ENCODE measurements around the gene FARSA. TPM values are rescaled to one million over a fixed set of nuclear protein-coding genes. Genes with fewer than 3 reads are reported as not detected.

Gene FARSA
- total and polyA plus RNA-seq, 2 of the 8 experiments (the other 6 are each of a cell fraction or from before 2014, with no cell fraction given) = 61.0 to 103 TPM

DNA sequence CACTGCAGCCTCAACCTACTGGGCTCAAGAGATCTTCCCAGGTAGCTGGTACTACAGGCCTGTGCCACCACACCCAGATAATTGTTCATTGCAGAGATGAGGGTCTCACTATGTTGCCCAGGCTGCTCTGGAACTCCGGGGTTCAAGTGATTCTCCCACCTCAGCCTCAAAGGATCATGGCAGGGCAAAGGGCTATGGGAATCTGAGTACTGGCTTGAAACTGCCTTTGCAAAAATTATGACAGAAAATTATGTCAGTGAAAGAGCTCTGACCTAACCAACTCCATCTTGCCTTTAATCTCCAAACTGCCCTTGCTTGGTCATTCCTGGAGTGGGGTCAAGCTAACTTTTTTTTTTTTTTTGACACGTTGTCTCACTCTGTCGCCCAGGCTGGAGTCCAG lies 50.9 kb downstream of the FARSA start:
- Histone ChIP-seq H3K56ac (replicated peaks; ENCODE audit: insufficient read length, low read depth, low read length) (no peak overlapping the region), H3K14ac (ENCODE audit: insufficient read length) (no peak overlapping the region), H3K23ac (ENCODE audit: insufficient read length) (no peak overlapping the region), H4K8ac (ENCODE audit: extremely low read depth, insufficient read depth, low read length) (no peak overlapping the region; the same call in 1 of the 2 replicates), H2BK12ac (ENCODE audit: low read depth, low read length) (0 out of 2 replicates have a peak overlapping the region, but pooled peaks have one; percentile 4), H3K27me3 (replicated peaks in 1 of 4; ENCODE audit: control insufficient read depth in 3 of 4, extremely low read depth in 1 of 4, insufficient read depth in 3 of 4, low read length in 3 of 4) (peaks cover 0 to 9% (median 4%) of the 10 kb centered on the region in 4 experiments; a peak in 4 of 7 replicates), H2BK15ac (ENCODE audit: low read length) (no peak overlapping the region), H3K27ac (ENCODE audit: low read depth, low read length) (no peak overlapping the region), H4K91ac (replicated peaks; ENCODE audit: insufficient read length, low read length) (no peak overlapping the region), H3K4ac (replicated peaks; ENCODE audit: insufficient read length, low read depth, low read length) (no peak overlapping the region), H2BK120ac (replicated peaks; ENCODE audit: low read depth, low read length) (no peak overlapping the region), H3K4me1 (replicated peaks in 1 of 4; ENCODE audit: control insufficient read depth in 3 of 4, insufficient read depth in 4 of 4, low read length in 3 of 4) (peaks cover 0 to 7% (median 6%) of the 10 kb centered on the region in 4 experiments; a peak in 5 of 7 replicates), H2AK5ac (ENCODE audit: low read depth, low read length) (0 out of 2 replicates have a peak overlapping the region, but pooled peaks have one; percentile 30), H3K4me3 (ENCODE audit: extremely low read depth in 1 of 4, insufficient read depth in 2 of 4, low read depth in 3 of 4, low read length in 4 of 4) (no peak overlapping the region), H2AFZ (ENCODE audit: low read length) (no peak overlapping the region), H3K23me2 (ENCODE audit: low read depth, low read length) (peaks cover 11% of the 10 kb centered on the region; the same call in 1 of the 2 replicates), H3K79me1 (ENCODE audit: low read depth, low read length) (no peaks in the 10 kb centered on the region), H3K79me2 (ENCODE audit: control insufficient read depth in 1 of 2, insufficient read depth in 2 of 2, low read length in 2 of 2) (no peaks in the 10 kb centered on the region), H3K9ac (replicated peaks in 1 of 4; ENCODE audit: extremely low read depth in 1 of 4, low read depth in 3 of 4, low read length in 3 of 4) (no peak overlapping the region), H3K36me3 (ENCODE audit: control insufficient read depth in 2 of 4, insufficient read depth in 4 of 4, low read length in 3 of 4) (peaks cover 0 to 7% (median 2%) of the 10 kb centered on the region in 4 experiments; a peak in 3 of 8 replicates), H3K9me3 (ENCODE audit: insufficient read depth in 2 of 2, low read depth in 1 of 2, low read length in 1 of 2) (no peaks in the 10 kb centered on the region; a peak in 2 of 4 replicates), H4K5ac (ENCODE audit: insufficient read length, low read depth, low read length) (no peak overlapping the region), H4K20me1 (replicated peaks in 1 of 2; ENCODE audit: control insufficient read depth in 1 of 2, insufficient read depth in 2 of 2, low read length in 2 of 2) (no peaks in the 10 kb centered on the region), H3K4me2 (ENCODE audit: insufficient read depth in 1 of 2, low read depth in 2 of 2, low read length in 2 of 2) (no peak overlapping the region), H3K18ac (ENCODE audit: extremely low read depth, low read length) (no peak overlapping the region), H2BK5ac (ENCODE audit: low read depth, low read length) (no peak overlapping the region), H2BK20ac (ENCODE audit: low read length) (no peak overlapping the region)
- no peak for TF ChIP-seq RFX5 (IDR thresholded peaks at IDR 0.05; ENCODE audit: borderline replicate concordance, low read depth, low read length)
- no peak for TF ChIP-seq TBP (IDR thresholded peaks at IDR 0.05; ENCODE audit: low read depth, low read length)
- no peak for TF ChIP-seq SIN3A (conservative IDR thresholded peaks at IDR 0.05 in 1 of 2, IDR thresholded peaks at IDR 0.05 in 1 of 2; ENCODE audit: low read depth in 1 of 2, low read length in 2 of 2)
- TF ChIP-seq RBBP5 (IDR thresholded peaks at IDR 0.05; ENCODE audit: borderline replicate concordance, low read depth, low read length) = no peak
- TF ChIP-seq ZNF274 (IDR thresholded peaks at IDR 0.05; ENCODE audit: borderline replicate concordance, extremely low read depth, low read length) = no peak
- no peak for TF ChIP-seq NANOG (IDR thresholded peaks at IDR 0.05; ENCODE audit: insufficient read depth, low read depth, low read length, poor library complexity, severe bottlenecking)
- TF ChIP-seq, protein P1, sequence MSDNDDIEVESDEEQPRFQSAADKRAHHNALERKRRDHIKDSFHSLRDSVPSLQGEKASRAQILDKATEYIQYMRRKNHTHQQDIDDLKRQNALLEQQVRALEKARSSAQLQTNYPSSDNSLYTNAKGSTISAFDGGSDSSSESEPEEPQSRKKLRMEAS (IDR thresholded peaks at IDR 0.05) = no peak
- no peak for TF ChIP-seq RXRA (IDR thresholded peaks at IDR 0.05; ENCODE audit: insufficient read depth, low read depth, low read length)
- TF ChIP-seq HDAC6 (IDR thresholded peaks at IDR 0.05; ENCODE audit: low read depth, low read length) = no peak
- TF ChIP-seq PHF8 (conservative IDR thresholded peaks at IDR 0.05; ENCODE audit: low read depth, low read length) = no peak
- TF ChIP-seq SUZ12 (IDR thresholded peaks at IDR 0.05; ENCODE audit: low read length) = no peak
- no peak for TF ChIP-seq SP2 (IDR thresholded peaks at IDR 0.05; ENCODE audit: low read length)
- no peak for TF ChIP-seq KDM1A (IDR thresholded peaks at IDR 0.05; ENCODE audit: borderline replicate concordance, low read length)
- FAIRE-seq = no peak
- DNase-seq (ENCODE audit: low read depth in 1 of 2, low spot score in 2 of 2) = no peak
- WGBS, 2 experiments (ENCODE audit: extremely low coverage in 1 of 2, insufficient coverage in 1 of 2, insufficient read length in 1 of 2, insufficient replicate concordance in 2 of 2, low coverage in 1 of 2, low lambda C conversion rate in 2 of 2, missing lambda C conversion rate in 1 of 2) = 94% methylated on average over 2 of the region's 3 CpGs; no CpG with 5 or more reads in 1 of the 2 experiments
- CTCF ChIA-PET (ENCODE audit: partially characterized antibody) = interaction anchor here (1.1 to 1.7 kb wide), 5 partner anchors 33 to 122 kb away, joined by 3 to 7 read pairs (median 3); no protein-coding TSS in a partner anchor
- POLR2A ChIA-PET (ENCODE audit: partially characterized antibody) = interaction anchor here (0.6 to 12.3 kb wide), 8 partner anchors 10 to 245 kb away, joined by 3 to 110 read pairs (median 4); partner anchors contain the start of gene GCDH
